AML-193 (cell line): ENCODE results near the gene PLA2G12A.
"Not testable (repeated sequence)": the region's sequence is repeated elsewhere in the genome, so short reads cannot be mapped to it uniquely, and the experiment has no call there.

Source experiments
- DNase-seq, 2 experiments: peaks; one replicate each; lab custom pipeline; 2025; lab: John Stamatoyannopoulos, UW

Gene PLA2G12A

DNA sequence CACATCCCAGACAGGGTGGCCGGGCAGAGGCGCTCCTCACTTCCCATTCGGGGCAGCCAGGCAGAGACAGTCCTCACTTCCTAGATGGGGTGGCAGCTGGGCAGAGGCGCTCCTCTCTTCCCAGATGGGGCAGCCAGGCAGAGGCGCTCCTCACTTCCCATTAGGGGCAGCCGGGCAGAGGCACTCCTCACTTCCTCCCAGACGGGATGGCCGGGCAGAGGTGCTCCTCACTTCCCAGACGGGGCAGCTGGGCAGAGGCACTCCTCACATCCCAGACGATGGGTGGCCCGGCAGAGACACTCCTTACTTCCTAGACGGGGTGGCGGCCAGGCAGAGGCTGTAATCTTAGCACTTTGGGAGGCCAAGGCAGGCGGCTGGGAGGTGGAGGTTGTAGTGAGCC is 50.9 kb downstream of the PLA2G12A start:
- not testable (repeated sequence) for DNase-seq

DNA sequence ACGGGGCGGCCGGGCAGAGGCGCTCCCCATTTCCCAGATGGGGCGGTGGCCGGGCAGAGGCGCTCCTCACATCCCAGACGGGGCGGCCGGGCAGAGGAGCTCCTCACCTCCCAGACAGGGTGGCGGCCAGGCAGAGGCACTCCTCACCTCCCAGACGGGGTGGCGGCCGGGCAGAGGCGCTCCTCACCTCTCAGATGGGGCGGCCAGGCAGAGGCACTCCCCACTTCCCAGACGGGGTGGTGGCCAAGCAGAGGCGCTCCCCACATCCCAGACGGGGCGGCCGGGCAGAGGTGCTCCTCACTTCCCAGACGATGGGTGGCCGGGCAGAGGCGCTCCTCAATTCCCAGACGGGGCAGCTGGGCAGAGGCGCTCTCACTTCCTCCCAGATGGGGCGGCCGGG is 51.4 kb downstream of the PLA2G12A start:
- not testable (repeated sequence) for DNase-seq

DNA sequence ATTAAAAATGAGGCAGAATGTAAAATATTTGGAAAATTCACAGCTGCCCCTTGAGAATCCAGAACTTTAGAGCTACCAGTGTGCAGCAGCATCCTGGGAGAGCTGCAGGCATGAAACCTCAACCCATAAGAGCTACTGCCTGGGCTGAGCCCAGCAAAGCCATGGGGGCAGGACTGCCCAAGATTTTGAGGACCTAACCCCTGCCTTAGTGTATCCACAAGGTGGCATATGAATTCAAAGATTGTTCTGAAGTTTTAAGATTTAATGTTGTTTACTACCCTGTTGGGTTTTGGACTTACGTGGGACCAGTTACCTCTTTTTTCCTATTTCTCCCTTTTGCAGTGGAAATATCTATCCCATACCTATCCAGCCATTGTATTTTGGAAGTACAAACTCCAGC is 53.0 kb downstream of the PLA2G12A start:
- DNase-seq: no peak

DNA sequence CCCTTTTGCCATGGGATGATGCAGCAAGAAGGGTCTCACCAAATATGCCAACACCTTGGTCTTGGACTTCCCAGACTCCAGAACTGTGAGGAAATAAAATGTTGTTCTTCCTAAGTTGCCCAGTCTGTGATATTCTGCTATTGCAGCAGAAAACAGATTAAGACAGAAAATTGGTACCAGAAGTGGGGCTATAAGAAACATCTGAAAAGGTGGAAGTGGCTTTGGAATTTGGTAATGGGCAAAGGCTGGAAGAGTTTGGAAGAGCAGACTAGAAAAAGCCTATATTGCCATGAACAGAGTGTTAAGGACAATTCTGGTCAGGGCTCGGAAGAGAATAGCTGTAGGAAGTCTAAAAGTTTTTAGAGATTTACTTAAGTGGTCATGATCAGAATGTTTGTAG is 54.0 kb downstream of the PLA2G12A start:
- no peak for DNase-seq

DNA sequence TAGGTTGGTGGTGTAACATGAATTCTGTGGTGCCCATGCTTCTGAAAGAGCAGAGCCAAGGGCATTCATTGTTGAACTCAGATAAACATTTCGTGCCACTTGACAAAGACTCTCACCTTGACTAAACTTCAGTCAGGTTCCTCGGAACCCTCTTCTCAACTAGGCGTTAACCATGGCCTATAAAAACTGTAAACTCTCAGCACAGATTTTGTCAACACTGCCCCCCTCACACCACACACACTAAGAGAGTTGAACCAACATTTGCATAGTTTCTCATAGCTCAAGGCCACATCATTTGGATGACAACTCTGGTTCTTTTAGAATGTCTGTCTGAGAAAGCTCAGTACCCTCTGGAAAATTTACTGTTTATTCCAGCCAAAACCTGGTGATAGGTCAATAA is 54.7 kb downstream of the PLA2G12A start:
- DNase-seq: no peak

DNA sequence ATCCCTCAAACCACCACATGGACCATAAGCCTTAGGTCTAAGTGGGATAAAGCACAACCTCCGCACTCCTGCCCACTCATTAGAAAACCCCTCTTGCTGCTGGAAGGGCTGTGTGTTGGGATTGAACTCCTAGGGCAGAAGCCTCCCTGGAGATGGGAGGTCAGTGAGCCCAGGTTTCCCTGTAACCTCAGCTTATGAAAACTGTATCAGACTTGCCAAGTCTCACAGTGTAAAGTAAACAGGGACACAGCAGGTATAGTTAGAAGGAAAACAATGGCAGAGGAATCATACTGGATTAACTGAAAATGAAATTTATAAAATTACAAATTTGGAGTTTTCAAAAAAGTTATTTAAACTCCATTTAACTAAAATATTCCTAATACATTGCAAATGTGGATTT is 56.6 kb downstream of the PLA2G12A start:
- DNase-seq: no peak

DNA sequence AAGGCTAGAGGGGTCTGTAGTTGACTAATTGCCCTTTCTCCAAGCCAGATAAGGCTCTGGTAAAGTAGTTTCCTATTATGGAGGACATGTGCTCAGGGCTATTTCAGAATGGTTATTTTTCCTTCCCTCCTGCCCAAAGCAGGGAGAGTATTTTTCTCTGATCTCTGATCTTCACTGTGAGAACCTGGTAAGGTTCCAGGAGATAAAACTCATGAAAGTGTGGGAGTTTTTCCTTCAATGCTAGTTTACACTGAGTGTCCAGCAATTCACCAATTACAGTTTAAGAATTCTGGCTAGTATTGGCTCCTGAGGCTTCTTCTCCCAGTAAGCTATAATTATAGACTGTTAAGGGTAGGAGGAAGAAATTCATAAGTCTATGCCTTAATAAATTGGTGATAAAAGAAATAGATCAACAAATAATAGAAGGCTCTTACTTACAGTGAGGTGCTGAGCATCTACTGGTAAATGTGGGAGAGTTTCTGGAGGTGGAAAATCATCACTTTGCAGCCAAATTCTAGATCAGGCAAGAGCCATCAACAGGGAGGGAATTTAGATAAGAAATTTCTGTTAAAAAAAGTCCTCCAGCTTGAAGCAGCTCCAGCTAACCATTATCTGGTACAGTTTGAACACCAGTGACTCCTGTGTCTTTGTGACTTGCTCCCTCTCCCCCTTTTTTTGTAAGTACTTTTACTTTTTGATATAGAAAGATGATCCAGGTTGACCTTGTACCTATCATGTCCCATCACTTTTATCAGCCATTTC is 57.5 kb downstream of the PLA2G12A start:
- DNase-seq: no peak

DNA sequence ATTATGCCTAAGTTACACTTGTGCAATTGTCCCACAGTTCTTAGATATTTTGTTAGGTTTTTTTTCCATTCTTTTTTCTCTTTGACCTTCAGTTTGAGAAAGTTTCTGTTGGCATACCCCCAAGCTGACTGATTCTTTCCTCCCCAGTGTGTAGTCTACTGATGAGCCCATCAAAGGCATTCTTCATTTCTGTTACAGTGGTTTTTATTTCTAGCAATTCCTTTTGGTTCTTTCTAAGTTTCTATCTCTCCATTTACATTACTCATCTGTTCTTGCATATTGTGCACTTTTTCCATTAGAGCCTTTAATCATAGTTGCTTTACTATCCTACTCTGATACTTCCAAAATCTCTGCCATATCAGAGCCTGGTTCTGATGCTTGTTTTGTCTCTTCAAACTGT is 58.5 kb downstream of the PLA2G12A start:
- no peak for DNase-seq

DNA sequence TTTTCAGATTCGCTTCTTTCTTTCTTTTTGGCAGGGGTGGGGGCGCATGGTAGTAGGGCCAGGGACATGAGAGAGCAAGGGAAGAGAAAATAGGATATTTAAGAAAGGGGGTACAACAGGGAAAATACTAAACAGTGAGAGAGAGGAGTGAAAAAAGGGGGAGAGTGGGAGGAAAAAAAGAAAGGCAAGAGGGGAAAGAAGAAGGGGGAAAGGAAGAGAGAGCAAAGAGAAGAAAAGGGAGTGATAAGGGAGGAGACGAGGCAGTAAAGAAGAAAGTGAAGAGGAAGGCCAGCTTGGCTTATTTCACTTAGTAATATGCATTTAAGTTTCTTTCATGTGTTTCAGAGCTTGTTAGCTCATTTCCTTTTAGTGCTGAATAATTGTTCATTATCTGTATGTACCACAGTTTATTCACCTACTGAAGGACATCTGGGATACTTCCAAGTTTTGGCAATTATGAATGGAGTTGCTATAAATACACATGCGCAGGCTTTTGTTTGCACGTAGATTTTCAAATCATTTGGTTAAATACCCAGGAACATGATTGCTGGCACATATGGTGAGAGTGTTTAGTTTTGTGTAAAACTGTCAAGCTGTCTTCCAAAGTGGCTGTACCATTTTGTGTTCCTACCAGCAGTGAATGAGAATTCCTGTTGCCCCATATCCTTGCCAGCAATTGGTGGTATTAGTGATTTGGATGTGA is 63.9 kb downstream of the PLA2G12A start:
- no peak for DNase-seq

DNA sequence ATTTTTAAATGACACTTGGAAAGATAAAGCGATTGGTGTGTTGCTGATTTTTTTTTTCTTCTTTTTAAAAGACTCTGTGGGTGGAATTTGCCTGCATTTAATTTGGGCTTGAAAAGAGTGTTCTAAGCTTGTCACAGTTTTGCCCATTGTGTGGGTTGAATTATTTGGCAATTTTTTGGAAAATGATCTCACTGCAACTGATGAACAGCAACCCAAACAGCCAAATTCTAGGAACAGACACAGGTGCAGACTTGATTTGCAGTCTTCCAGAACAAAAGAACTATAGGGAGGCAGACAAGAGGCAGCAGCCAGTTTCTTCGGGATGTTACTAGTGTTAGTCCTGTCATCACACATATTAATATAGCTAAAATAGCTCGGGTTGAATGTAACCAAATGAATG is 67.1 kb downstream of the PLA2G12A start:
- DNase-seq: no peak

DNA sequence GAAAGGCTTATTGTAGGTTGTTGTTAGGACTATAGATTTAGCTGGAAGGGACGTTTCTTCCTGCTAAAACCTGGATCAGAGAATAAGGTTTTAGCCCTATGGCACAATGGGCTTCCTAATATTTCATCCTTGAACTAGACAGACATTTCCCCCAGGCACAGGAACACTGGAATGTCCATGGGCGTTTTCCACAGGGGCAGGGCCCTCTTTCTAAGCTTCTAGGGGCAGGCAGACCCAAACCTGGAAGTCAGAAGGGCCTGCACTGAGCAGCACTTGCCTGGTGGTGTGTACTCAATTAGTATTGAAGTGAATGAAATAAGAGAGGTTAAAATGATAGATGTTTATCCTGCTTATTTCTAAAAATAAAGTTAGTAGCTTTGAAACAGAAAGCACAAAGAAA is 67.8 kb downstream of the PLA2G12A start:
- DNase-seq: no peak
